ENCODE data around the gene TUBB1.

DNA sequence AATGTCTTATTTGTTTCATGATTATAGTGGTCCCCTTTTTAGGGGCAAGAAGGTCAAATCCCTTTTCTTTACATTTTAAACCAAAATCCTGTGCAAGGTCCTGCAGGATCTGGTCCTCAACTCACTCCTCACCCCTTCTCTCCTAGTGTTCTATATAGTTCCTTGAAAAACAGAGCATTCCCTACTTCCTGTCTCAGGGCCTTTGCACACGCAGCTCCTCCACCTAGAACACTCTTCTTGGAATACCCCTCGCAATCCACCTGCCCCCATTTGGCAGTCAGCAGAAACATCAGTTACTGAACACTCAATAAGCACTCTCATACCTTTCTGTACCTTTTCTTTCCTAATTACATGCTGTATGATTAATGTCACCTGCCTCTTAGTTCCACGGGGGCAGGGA is 16.2 kb downstream of the TUBB1 start:
- TF ChIP-seq, protein P1, sequence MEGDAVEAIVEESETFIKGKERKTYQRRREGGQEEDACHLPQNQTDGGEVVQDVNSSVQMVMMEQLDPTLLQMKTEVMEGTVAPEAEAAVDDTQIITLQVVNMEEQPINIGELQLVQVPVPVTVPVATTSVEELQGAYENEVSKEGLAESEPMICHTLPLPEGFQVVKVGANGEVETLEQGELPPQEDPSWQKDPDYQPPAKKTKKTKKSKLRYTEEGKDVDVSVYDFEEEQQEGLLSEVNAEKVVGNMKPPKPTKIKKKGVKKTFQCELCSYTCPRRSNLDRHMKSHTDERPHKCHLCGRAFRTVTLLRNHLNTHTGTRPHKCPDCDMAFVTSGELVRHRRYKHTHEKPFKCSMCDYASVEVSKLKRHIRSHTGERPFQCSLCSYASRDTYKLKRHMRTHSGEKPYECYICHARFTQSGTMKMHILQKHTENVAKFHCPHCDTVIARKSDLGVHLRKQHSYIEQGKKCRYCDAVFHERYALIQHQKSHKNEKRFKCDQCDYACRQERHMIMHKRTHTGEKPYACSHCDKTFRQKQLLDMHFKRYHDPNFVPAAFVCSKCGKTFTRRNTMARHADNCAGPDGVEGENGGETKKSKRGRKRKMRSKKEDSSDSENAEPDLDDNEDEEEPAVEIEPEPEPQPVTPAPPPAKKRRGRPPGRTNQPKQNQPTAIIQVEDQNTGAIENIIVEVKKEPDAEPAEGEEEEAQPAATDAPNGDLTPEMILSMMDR (IDR thresholded peaks at IDR 0.05; ENCODE audit: borderline replicate concordance, extremely low read depth, low read length, poor library complexity, severe bottlenecking): no peak
- no peak for TF ChIP-seq EZH2 (IDR thresholded peaks at IDR 0.05; ENCODE audit: borderline replicate concordance, low read depth, low read length, severe bottlenecking)

Data from DND-41 (cell line).